Neural crest cell (in vitro differentiated cells): Measurements from ENCODE around the gene CMIP. TPM values are rescaled to one million over a fixed set of nuclear protein-coding genes. Genes with fewer than 3 reads are reported as not detected.
"Not testable (repeated sequence)": the region's sequence is repeated elsewhere in the genome, so short reads cannot be mapped to it uniquely, and the experiment has no call there.

Experiments
- DNase-seq: peaks from one replicate; pipeline ENCODE4 v3.0.0; 2021; ENCODE audit warnings: low read depth, mixed read lengths, low spot score
- H3K27ac Mint-ChIP-seq: one replicate; pipeline ENCODE4 v1.8.0; 2021; ENCODE audit warnings: mild to moderate bottlenecking, mixed read lengths; ENCODE audit not compliant: unreplicated experiment
- H3K27me3 Mint-ChIP-seq: 2 replicates; pipeline ENCODE4 v1.8.0; 2021; ENCODE audit warnings: low read depth, mild to moderate bottlenecking, mixed read lengths
- H3K36me3 Mint-ChIP-seq: 2 replicates; pipeline ENCODE4 v1.8.0; 2021; ENCODE audit warnings: low read depth, mild to moderate bottlenecking, mixed read lengths
- H3K4me1 Mint-ChIP-seq: 2 replicates; pipeline ENCODE4 v1.8.0; 2021; ENCODE audit warnings: mixed read lengths
- H3K4me3 Mint-ChIP-seq: one replicate; pipeline ENCODE4 v1.8.0; 2021; ENCODE audit warnings: mild to moderate bottlenecking, mixed read lengths
- H3K9me3 Mint-ChIP-seq: 2 replicates; pipeline ENCODE4 v1.8.0; 2021; ENCODE audit warnings: mixed read lengths
- CTCF ChIP-seq: fragments of 200-600 bp; sonication (generic); conservative IDR thresholded peaks from 2 replicates; pipeline ENCODE4 v1.5.0; 2021; ENCODE audit warnings: antibody characterized with exemption, mild to moderate bottlenecking
- total RNA-seq: library from RNA; stranded (reverse); gene quantifications from 2 replicates; pipeline ENCODE4 v1.2.1, GENCODE V29; 2021

The CMIP gene
- total RNA-seq, 1 donor from 2014 or later = 41.2 TPM

DNA sequence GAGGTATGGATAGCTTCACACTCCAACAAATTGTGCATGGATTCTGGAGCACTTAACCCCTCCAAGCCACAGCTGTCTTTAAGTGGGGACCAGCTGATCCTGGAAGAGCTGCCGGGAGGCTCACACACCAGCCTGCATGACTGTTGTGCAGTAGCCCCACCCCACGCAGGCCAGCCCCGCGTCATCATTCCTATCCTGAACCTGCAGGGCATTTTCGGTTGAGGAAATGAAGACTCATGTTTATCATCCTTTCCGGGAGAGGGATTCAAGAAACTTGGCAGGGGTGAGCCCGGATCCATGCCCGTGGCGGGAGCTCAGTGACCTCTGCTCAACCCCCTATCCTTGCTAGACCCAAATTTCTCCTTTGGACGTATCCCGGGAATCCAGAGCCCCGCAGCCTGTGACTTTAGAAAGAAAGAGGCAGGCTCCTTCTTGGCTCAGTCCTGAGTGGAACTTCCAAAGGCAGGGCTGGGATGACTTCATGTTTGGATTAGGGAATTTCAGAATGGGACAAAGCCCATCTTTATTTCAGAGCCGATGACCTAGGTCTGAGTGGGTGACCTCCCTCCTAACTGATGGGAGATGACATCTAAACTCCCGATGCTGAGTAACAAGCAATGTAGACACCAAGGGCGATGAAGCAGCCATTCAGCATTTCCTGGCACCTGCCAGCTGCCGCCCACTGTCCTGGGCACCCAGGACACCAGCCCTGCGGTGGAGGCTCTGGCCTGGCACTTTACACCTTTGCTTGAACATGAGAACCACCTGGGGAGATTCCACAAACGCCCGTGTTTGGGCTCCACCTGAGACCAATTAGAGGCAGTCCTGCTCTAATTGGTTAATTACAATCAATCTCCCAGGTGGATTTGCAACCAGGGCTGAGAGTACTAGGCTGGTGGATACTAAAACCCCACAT, 43.3 kb upstream of the CMIP start:
- TF ChIP-seq CTCF = no peak
- Mint-ChIP-seq H3K36me3 (peaks cover 2% of the 10 kb centered on the region), H3K27ac (no peak overlapping the region), H3K4me3 (peak overlapping the region; percentile 57), H3K9me3 (no peaks in the 10 kb centered on the region), H3K4me1 (peaks cover 11% of the 10 kb centered on the region), H3K27me3 (peaks cover 9% of the 10 kb centered on the region)
- no peak for DNase-seq

- H3K9me3 Mint-ChIP-seq = no peaks in the 10 kb centered on the region
- DNase-seq = no peak
- H3K36me3 Mint-ChIP-seq = peaks cover 2% of the 10 kb centered on the region
- H3K27me3 Mint-ChIP-seq = peaks cover 12% of the 10 kb centered on the region
- H3K4me3 Mint-ChIP-seq = no peak overlapping the region
- H3K4me1 Mint-ChIP-seq = peaks cover 11% of the 10 kb centered on the region
- TF ChIP-seq CTCF = no peak
- no peak overlapping the region for H3K27ac Mint-ChIP-seq
These were observed 41.4 kb upstream of the CMIP start for GRCh38 chr16:81403208-81403600.

DNA sequence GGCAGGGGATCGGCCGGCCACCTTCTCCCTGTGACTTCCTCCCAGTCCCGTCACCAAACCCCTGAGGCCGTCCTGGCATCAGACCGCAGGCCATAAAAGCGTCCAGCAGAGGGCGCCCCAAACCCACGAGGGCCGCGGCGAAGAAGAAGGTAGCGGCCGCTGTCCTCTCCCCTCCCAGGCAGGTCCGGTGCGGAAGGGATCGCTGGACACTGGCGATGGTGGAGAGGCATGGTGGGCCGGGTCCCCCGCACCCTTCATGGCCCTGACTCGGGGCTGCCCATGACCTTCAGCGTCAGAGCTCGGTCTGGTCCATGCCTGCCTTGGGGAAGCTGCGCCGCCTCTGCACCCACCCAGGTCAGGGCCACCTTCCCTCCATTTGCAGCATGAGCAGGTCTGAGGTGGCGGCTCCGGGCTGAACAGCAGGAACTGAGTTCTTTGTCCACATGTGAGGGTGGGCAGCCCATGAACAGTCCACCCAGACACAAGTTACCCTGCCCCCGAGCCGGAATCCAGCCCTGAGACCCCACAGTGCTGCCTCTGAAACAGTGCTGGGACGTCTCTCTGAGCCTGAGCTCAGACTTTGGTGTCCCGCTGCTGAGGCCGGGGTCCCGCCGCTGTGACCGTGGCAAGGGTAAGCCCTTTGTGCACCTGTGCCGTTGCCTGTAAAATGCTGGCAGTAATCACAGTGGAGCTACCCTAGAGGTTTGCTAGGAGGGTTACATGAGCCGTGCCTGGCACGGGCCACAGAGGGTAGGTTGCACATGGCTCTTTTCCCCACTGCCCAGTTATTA, 40.8 kb upstream of the CMIP start:
- peak; percentile 99 for TF ChIP-seq CTCF
- no peaks in the 10 kb centered on the region for H3K9me3 Mint-ChIP-seq
- no peak overlapping the region for H3K4me3 Mint-ChIP-seq
- H3K4me1 Mint-ChIP-seq = peaks cover 11% of the 10 kb centered on the region
- peak; percentile 95 for DNase-seq
- H3K27ac Mint-ChIP-seq = no peak overlapping the region
- H3K27me3 Mint-ChIP-seq = peaks cover 13% of the 10 kb centered on the region
- peaks cover 2% of the 10 kb centered on the region for H3K36me3 Mint-ChIP-seq

GRCh38 chr16:81405002-81405401, 39.6 kb upstream of the CMIP start:
- not testable (repeated sequence) for H3K9me3 Mint-ChIP-seq, H3K27ac Mint-ChIP-seq, H3K4me3 Mint-ChIP-seq, H3K36me3 Mint-ChIP-seq, DNase-seq
- Mint-ChIP-seq H3K27me3 (peaks cover 21% of the 10 kb centered on the region), H3K4me1 (peaks cover 11% of the 10 kb centered on the region)

- no peak for DNase-seq
- peak; percentile 32 for TF ChIP-seq CTCF
- H3K9me3 Mint-ChIP-seq = no peaks in the 10 kb centered on the region
These were observed 38.9 kb upstream of the CMIP start for GRCh38 chr16:81405702-81406113.

More at GRCh38 chr16:81405702-81406113, 38.9 kb upstream of the CMIP start:
- H3K27ac Mint-ChIP-seq = no peak overlapping the region
- H3K27me3 Mint-ChIP-seq = peaks cover 21% of the 10 kb centered on the region
- peaks cover 12% of the 10 kb centered on the region for H3K4me1 Mint-ChIP-seq
- H3K36me3 Mint-ChIP-seq = no peaks in the 10 kb centered on the region
- no peak overlapping the region for H3K4me3 Mint-ChIP-seq
